ENCODE measurements around the gene DESI1. TPM values are rescaled to one million over a fixed set of nuclear protein-coding genes. Genes with fewer than 3 reads are reported as not detected.

The DESI1 gene
- total RNA-seq, 1 experiment from 2014 or later, result 30.2 TPM

DNA sequence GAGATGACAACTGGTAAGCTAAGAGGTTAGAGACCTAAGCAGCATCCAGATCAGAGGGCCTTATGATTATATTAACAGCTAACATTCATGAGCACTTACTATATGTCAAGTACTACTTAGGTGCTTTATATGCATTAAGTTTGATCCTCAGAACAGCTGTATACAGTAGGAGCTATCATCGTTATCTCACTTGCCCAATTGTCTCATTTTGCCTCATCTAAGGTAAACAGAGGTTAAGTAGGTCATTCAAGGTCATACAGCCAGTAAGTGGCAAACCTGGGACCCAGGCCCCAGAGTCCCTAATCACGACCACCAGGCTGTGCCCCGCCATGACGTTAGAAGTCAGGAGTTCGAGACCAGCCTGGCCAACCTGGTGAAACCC is 72.0 kb downstream of the DESI1 start:
- Mint-ChIP-seq H3K27me3 (ENCODE audit: low read depth) (peaks cover 7% of the 10 kb centered on the region), H3K4me3 (no peak overlapping the region), H3K27ac (no peak overlapping the region), H3K4me1 (peaks cover 8 to 29% of the 10 kb centered on the region in 2 experiments), H3K9me3 (no peaks in the 10 kb centered on the region), H3K36me3 (ENCODE audit: insufficient read depth in 1 of 3, low read depth in 3 of 3) (peaks cover 0 to 2% (median 0%) of the 10 kb centered on the region in 3 experiments; a peak in 2 of 7 replicates)
- no CpG with 5 or more reads among the region's 5 CpGs for WGBS (ENCODE audit: extremely low coverage, insufficient read length, low lambda C conversion rate)
- H3K56ac ChIP-seq (ENCODE audit: insufficient read length, low read depth, low read length), result no peak overlapping the region
- no peak overlapping the region for H3T11ph ChIP-seq (ENCODE audit: low read length)
- TF ChIP-seq, protein P1, sequence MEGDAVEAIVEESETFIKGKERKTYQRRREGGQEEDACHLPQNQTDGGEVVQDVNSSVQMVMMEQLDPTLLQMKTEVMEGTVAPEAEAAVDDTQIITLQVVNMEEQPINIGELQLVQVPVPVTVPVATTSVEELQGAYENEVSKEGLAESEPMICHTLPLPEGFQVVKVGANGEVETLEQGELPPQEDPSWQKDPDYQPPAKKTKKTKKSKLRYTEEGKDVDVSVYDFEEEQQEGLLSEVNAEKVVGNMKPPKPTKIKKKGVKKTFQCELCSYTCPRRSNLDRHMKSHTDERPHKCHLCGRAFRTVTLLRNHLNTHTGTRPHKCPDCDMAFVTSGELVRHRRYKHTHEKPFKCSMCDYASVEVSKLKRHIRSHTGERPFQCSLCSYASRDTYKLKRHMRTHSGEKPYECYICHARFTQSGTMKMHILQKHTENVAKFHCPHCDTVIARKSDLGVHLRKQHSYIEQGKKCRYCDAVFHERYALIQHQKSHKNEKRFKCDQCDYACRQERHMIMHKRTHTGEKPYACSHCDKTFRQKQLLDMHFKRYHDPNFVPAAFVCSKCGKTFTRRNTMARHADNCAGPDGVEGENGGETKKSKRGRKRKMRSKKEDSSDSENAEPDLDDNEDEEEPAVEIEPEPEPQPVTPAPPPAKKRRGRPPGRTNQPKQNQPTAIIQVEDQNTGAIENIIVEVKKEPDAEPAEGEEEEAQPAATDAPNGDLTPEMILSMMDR (conservative IDR thresholded peaks at IDR 0.05), result no peak
- H3K9me3 ChIP-seq (ENCODE audit: control insufficient read depth, low read depth, low read length), result no peaks in the 10 kb centered on the region
- H4K5ac ChIP-seq (ENCODE audit: insufficient read length, low read depth, low read length), result no peak overlapping the region
- H2AFZ ChIP-seq (ENCODE audit: low read length), result no peak overlapping the region
- no peak overlapping the region for H3K4me2 ChIP-seq (ENCODE audit: insufficient read depth, insufficient read length, low read length)
- H3K23me2 ChIP-seq (ENCODE audit: insufficient read length, low read depth, low read length, poor library complexity, severe bottlenecking), result no peaks in the 10 kb centered on the region
- no peak overlapping the region for H3K9ac ChIP-seq (ENCODE audit: extremely low read depth, insufficient read length, low read length)
- H4K20me1 ChIP-seq (ENCODE audit: control insufficient read depth, insufficient read depth, insufficient read length), result no peaks in the 10 kb centered on the region
- no peaks in the 10 kb centered on the region for H3K79me1 ChIP-seq (ENCODE audit: insufficient read depth, low read depth, low read length, poor library complexity, severe bottlenecking)
- no peak for DNase-seq
- no peak overlapping the region for H2BK120ac ChIP-seq (ENCODE audit: low read depth, low read length, poor library complexity, severe bottlenecking)
- H3K79me2 ChIP-seq (ENCODE audit: insufficient read depth, low read length), result no peaks in the 10 kb centered on the region; the same call in 1 of the 2 replicates
- no peak overlapping the region for H2AK5ac ChIP-seq (ENCODE audit: insufficient read length, low read length)
- no peak overlapping the region for H2BK20ac ChIP-seq (ENCODE audit: low read depth, low read length, poor library complexity, severe bottlenecking)
- H2BK12ac ChIP-seq (ENCODE audit: insufficient read length, low read depth, low read length), result no peak overlapping the region
- no peak overlapping the region for H2BK15ac ChIP-seq (ENCODE audit: low read depth, low read length)
- H4K91ac ChIP-seq (ENCODE audit: insufficient read length, low read depth, low read length), result no peak overlapping the region
- no peak overlapping the region for H3K4ac ChIP-seq (ENCODE audit: low read depth, low read length)
- no peak overlapping the region for H3K14ac ChIP-seq (ENCODE audit: insufficient read depth, low read length)
- no peaks in the 10 kb centered on the region for H3K4me1 ChIP-seq (ENCODE audit: insufficient read depth, low read length)
- H3K23ac ChIP-seq (ENCODE audit: insufficient read length, low read depth, low read length), result no peak overlapping the region
- no peak overlapping the region for H2BK5ac ChIP-seq (ENCODE audit: insufficient read length, low read length)
- H4K8ac ChIP-seq (replicated peaks; ENCODE audit: insufficient read length, low read depth, low read length), result no peak overlapping the region
- H3K18ac ChIP-seq (ENCODE audit: insufficient read length, low read depth, low read length), result no peak overlapping the region
- no peaks in the 10 kb centered on the region for H3K27me3 ChIP-seq (ENCODE audit: insufficient read depth, low read length)
- no peak overlapping the region for H3K27ac ChIP-seq (ENCODE audit: insufficient read length, low read depth, low read length)

Other genes with a start within 250 kb of the DESI1 start
- gene TEF, start 239.1 kb downstream of the DESI1 start, total RNA-seq (2021), result 17.7 and 17.9 TPM in 2 replicates
- 75.8 and 78.0 TPM in 2 replicates for gene TOB2, start 174.2 kb downstream of the DESI1 start, total RNA-seq (2021)
- 114 and 128 TPM in 2 replicates for gene PHF5A, start 152.4 kb downstream of the DESI1 start, total RNA-seq (2021)
- gene ACO2, start 151.9 kb downstream of the DESI1 start, total RNA-seq (2021), result 64.9 and 66.6 TPM in 2 replicates
- 63.6 and 68.2 TPM in 2 replicates for gene POLR3H, start 76.6 kb downstream of the DESI1 start, total RNA-seq (2021)
- gene CSDC2, start 60.0 kb downstream of the DESI1 start, total RNA-seq (2021), result 1.0 and 1.2 TPM in 2 replicates
- 18.4 and 19.8 TPM in 2 replicates for gene PMM1, start 31.2 kb downstream of the DESI1 start, total RNA-seq (2021)
- gene XRCC6, start 252 bp upstream of the DESI1 start, total RNA-seq (2021), result 461 and 466 TPM in 2 replicates
- gene SNU13, start 67.8 kb upstream of the DESI1 start, total RNA-seq (2021), result 203 and 204 TPM in 2 replicates
- 0.20 TPM in 1 of 2 replicates, not detected in the other for gene MEI1, start 78.5 kb upstream of the DESI1 start, total RNA-seq (2021)
- 19.3 and 20.7 TPM in 2 replicates for gene CCDC134, start 179.6 kb upstream of the DESI1 start, total RNA-seq (2021)
- 144 and 146 TPM in 2 replicates for gene SREBF2, start 212.1 kb upstream of the DESI1 start, total RNA-seq (2021)

All from H9 (cell line).